GM12801 (cell line): Measurements from ENCODE around the gene OPN3.

Experiments used
- TF ChIP-seq, protein P1 (sequence below): IDR thresholded peaks from one replicate; pipeline ENCODE4 v1.5.1; 2011; ENCODE audit warnings: control low read depth; ENCODE audit not compliant: insufficient read length; ENCODE audit errors: extremely low read depth

Gene OPN3

DNA sequence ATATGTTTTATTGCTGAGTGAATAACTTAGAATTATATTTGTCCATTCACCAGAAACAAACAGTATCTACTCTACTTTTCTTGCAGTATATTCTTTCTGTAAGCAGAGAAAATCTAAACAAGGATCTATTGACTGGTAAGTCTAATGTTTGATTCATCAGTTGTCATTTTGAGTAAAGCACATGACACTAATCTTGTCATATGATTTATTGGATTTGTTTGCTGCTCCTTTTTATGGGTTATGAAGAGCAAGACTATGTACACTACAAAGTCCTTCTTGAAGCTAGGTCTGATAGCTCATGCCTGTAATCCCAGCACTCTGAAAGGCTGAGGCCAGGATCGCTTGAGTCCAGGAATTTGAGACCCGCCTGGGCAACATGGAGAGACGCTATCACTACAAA lies 84.6 kb downstream of the OPN3 start:
- TF ChIP-seq, protein P1, sequence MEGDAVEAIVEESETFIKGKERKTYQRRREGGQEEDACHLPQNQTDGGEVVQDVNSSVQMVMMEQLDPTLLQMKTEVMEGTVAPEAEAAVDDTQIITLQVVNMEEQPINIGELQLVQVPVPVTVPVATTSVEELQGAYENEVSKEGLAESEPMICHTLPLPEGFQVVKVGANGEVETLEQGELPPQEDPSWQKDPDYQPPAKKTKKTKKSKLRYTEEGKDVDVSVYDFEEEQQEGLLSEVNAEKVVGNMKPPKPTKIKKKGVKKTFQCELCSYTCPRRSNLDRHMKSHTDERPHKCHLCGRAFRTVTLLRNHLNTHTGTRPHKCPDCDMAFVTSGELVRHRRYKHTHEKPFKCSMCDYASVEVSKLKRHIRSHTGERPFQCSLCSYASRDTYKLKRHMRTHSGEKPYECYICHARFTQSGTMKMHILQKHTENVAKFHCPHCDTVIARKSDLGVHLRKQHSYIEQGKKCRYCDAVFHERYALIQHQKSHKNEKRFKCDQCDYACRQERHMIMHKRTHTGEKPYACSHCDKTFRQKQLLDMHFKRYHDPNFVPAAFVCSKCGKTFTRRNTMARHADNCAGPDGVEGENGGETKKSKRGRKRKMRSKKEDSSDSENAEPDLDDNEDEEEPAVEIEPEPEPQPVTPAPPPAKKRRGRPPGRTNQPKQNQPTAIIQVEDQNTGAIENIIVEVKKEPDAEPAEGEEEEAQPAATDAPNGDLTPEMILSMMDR, result no peak

DNA sequence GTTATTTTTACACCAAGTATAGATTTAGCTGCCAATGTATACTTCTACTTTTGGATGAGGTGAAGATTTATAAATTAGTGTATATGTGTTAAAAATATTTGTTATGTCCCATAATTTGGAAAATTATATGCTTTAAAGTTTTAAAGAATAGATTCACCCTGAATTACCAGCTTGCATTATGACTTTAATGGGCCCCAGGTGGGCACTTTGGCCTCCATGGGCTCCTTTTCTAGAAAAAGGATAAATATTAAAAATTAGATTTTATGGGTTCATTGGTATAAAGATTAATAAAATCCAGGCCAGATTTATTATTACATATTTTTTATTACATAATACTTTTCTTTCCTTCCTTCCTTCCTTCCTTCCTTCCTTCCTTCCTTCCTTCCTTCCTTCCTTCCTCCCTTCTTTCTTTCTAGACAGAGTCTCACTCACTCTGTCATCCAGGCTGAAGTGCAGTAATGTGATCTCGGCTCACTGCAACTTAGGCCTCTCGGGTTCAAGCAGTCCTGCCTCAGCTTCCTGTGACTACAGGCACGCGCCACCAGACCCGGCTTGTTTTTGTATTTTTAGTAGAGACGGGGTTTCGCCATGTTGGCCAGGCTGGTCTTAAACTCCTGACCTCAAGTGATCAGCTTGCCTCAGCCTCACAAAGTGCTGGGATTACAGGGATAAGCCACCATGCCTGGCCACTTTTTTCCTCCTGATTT lies 86.1 kb downstream of the OPN3 start:
- TF ChIP-seq, protein P1, result no peak

DNA sequence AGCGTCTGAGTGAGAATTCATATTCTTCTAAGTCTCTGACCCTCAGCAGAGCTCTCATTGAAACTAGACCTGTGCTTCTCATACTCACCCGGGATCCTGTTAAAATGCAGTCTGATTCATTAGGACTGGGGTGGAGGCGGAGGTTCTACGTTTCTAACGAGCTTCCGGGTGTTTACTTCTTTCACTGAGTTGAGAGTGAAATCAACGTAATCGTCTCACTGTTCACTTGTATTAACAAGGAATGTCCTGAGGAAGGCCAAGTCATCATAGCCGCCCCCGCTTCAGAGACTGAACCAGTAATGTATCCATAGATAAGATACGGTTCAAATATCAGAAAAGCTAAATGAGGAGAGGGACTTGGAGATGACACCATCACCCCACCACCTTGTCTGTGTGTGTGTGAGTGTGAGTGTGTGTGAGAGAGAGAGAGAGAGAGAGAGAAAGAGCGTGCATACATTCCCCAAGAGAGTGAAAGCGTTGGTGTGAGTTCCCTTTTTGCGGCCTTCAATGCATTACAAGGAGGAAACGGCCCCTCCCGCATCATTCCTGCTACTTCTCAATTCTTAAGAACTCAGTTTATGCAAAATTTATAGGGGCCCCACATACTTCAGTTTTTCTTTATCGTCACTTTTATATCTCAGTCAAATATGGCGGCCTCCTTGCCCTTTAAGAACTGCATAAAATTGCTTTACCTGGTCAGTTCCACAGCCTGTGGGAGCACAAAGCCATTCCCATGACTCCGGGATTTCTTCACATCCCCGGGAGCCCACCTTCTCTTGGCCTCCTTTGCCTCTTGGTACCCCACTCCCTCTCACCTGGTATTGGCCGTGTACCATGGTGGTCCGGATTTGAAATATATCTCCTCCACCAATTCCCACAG lies 88.2 kb downstream of the OPN3 start:
- TF ChIP-seq, protein P1, result no peak

DNA sequence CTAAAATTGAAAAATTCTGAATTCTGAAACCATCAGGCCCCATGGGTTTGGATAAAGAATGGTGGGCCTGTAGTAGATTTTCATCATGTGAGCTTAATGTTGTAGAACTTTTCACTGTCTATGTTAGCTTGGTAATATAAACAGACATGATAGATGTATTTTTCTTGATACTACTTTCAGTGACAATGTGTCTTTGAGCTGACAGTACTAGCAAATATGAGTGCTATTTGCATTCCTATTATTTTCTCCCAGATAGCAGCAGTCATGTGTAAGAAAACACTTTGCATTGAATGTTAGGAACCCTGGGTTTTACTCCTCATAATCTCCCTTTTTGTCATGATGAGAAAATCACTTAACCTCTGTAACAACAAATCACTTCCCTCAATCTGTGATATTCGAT lies 89.9 kb downstream of the OPN3 start:
- TF ChIP-seq, protein P1, result no peak

DNA sequence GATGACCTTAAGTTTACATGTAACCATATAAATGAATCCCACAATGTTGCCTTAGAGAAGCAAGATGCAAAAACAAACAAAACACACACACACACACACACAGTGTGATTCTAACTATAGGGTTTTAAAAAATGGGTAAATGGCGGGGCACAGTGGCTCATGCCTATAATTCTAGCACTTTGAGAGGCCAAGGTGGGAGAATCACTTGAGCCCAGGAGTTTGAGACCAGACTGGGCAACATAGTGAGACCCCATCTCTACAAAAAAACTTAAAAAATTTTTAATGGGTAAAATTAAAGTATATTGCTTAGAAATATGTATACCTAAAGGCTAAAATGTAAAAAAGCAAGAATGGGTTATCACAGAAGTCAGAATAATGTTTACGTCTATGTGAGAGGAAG lies 92.2 kb downstream of the OPN3 start:
- TF ChIP-seq, protein P1, result no peak
